GM12891 (cell line): Measurements from ENCODE around the gene C2orf72.
A peak's percentile ranks its signal among the peaks of the same experiment; 100 is the strongest.

ENCODE experiments used
- DNase-seq: peaks from one replicate; pipeline ENCODE4 v3.0.0; 2011; ENCODE audit warnings: low spot score; ENCODE audit not compliant: insufficient read length
- FAIRE-seq: peaks from 2 replicates; lab custom pipeline; 2011; peaks lifted over from hg19 to GRCh38; lab: Jason Lieb, UNC
- PAX5 ChIP-seq: IDR thresholded peaks from 2 replicates; pipeline ENCODE4 v1.6.1; 2011; ENCODE audit warnings: low read length, moderate library complexity, mild to moderate bottlenecking; ENCODE audit not compliant: insufficient read depth, severe bottlenecking
- POLR2A ChIP-seq: IDR thresholded peaks from 2 replicates; pipeline ENCODE4 v1.6.1; 2011; ENCODE audit warnings: low read depth, low read length, control low read depth
- POLR2AphosphoS5 ChIP-seq: IDR thresholded peaks from 2 replicates; pipeline ENCODE4 v1.6.1; 2011; ENCODE audit warnings: low read depth, low read length, control low read depth
- POU2F2 ChIP-seq: IDR thresholded peaks from 2 replicates; pipeline ENCODE4 v1.6.1; 2011; ENCODE audit warnings: low read depth, mild to moderate bottlenecking, control low read depth, low read length, moderate library complexity
- SPI1 ChIP-seq: IDR thresholded peaks from 2 replicates; pipeline ENCODE4 v1.6.1; 2011; ENCODE audit warnings: low read depth, low read length, control low read depth
- TAF1 ChIP-seq: IDR thresholded peaks from 2 replicates; pipeline ENCODE4 v1.6.1; 2011; ENCODE audit warnings: low read depth, low read length, control low read depth

C2orf72 gene

DNA sequence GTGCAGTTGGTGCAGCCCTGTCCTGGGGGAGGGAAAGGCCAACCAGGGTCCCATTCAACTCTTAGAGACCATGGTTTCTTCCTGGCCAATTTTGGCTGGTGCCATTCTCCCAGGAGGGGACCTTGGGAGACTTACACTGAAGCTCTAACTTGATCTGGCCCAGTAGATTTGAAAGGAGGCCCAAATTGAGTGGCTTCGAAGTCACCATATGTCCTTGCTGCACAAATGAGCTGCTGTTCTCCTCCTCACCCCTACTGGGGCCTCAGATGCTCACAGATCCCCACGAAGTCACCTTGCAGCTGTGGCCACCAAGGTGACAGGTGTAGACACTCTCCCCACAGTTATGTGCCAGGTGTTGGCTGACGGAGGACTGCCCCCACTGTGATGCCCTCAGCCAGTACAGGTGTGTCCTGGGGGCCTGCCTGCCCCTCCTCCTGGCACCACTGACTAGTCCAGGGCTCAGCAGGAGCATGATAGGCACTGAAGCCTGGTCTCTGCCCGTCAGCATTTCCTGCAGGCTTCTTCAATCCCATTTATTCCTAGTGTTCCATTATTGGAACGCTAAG lies 4.7 kb upstream of the C2orf72 start:
- FAIRE-seq = no peak
- DNase-seq = no peak
- TF ChIP-seq POLR2AphosphoS5 (no peak), POLR2A (no peak), SPI1 (no peak), POU2F2 (no peak), PAX5 (no peak), TAF1 (no peak)

DNA sequence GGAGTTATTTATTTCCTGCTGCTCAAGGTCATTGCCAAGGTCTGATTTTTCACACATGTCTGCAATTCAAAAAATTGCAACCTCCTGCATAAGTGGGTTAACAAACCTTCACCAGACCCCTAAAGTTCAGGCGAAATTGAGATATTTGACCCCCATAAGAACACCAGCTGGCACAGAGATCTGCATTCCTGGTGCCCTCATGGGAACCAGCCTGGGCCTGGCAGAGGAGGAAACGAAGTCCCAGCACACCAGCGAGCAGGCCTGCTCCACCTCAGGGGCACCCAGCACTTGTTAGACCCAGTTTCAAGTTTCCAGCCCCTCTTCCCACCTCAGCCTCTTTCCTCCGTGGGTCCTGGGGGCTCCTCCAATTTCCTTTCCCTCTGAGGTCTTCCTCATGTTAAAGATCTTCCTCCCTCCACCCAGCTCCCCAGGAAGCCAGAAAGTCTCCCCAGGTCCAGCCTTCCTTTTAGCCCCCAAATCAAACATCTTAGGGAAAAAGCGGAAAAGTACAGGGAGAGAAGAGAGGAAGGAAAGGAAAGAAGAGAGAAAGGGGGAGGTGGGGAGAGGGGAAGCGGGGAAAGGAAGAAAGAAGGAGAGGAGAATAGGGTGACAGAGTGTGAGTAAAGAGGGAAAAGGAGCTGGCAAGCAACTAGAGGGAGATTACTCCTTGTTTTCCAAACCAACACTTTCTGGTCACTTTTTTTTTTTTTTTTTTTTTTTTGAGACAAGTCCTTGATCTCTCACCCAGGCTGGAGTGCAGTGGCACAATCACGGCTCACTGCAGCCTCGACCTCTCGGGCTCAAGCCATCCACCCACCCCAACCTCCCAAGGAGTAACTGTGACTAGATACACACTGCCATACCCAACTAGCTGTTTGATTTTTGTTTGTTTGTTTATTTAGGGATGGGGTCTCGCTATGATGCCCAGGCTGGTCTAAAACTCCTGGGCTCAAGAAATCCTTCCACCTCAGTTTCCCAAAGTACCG lies 3.9 kb upstream of the C2orf72 start:
- DNase-seq (no peak), FAIRE-seq (no peak)
- no peak for TF ChIP-seq PAX5
- TF ChIP-seq POU2F2 = no peak
- TF ChIP-seq SPI1 = no peak
- no peak for TF ChIP-seq POLR2AphosphoS5
- TF ChIP-seq POLR2A = no peak
- TF ChIP-seq TAF1 = no peak

DNA sequence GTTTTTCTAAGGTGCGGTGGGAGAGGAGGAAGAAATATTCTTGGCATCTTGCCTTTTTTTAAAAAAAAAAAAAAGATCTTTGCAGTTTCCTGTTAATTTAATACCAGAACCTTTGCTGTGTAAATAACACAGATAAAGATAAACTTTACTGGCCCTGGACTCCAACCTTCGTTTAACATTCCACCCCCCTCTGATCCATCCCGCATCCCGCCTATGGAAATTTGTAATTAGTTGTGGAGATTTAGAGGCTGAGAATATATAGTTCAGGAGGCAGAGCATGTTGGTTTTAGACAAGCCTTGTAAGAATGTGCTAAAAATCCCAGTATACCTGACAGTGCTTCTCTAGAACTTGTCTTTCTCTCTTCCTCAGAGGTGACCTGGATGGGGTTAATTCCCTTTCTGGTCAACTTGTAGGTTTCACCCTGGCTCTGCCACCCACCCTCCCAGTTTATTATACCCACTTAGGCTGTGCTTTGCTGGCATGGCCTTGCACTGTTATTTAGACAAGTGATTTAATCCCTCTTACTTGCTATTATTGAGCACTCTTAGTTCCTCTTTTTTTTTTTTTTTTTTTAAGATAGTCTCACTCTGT lies 2.9 kb upstream of the C2orf72 start:
- TF ChIP-seq POLR2A = no peak
- FAIRE-seq = no peak

DNA sequence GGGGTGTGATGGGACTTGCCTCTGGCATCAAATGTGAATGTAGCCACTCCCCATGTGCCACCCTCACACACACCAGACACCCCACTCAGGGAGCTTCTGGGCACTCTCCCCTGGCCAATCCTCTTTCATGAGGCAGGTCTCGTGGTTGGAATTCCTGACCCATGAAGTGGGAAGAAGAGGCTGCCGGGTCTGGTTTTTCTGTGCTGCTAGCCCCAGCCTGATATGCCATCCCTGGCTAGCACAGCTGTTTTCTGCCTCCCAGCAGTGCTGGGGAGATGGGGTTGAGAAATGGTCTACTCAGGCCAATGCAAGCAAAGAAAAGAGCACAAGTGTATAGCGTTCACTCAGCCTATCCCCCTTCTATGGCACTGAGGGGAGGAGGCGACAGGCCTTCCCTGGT lies 1.2 kb upstream of the C2orf72 start:
- FAIRE-seq (no peak), DNase-seq (no peak)
- TF ChIP-seq POLR2A (no peak), POLR2AphosphoS5 (no peak), PAX5 (no peak), TAF1 (no peak), SPI1 (no peak), POU2F2 (no peak)

More for the DNA sequence above, 2.9 kb upstream of the C2orf72 start:
- DNase-seq = no peak

DNA sequence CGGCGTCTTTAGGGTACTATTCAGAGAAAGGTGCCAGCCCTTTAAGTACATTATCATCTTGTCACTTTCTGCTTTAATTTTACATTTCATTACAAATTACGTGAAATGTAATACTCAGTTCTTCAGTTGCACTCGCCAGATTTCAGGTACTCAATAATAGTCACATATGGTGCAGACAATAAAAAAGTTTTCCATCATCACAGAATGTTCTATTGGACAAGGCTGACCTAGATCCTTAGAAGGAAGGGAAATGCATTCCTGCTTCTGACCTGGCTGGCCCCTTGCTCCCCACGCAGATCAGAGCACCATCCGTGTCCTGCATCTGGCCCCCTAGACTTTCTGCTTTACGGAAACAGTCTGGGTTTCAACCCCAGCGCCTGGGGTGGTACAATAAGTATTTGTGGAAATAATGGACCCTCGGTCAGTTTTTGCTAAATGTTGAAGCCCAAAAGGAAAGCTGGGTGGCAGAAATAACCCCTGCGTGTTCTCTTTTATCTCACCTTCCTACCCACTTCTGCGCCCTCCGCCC lies 681 bp upstream of the C2orf72 start:
- TF ChIP-seq PAX5 = no peak
- no peak for TF ChIP-seq POLR2A
- TF ChIP-seq POLR2AphosphoS5 = no peak
- TF ChIP-seq SPI1 = no peak
- no peak for TF ChIP-seq TAF1
- no peak for TF ChIP-seq POU2F2
- DNase-seq = no peak
- FAIRE-seq = peak; percentile 41

DNA sequence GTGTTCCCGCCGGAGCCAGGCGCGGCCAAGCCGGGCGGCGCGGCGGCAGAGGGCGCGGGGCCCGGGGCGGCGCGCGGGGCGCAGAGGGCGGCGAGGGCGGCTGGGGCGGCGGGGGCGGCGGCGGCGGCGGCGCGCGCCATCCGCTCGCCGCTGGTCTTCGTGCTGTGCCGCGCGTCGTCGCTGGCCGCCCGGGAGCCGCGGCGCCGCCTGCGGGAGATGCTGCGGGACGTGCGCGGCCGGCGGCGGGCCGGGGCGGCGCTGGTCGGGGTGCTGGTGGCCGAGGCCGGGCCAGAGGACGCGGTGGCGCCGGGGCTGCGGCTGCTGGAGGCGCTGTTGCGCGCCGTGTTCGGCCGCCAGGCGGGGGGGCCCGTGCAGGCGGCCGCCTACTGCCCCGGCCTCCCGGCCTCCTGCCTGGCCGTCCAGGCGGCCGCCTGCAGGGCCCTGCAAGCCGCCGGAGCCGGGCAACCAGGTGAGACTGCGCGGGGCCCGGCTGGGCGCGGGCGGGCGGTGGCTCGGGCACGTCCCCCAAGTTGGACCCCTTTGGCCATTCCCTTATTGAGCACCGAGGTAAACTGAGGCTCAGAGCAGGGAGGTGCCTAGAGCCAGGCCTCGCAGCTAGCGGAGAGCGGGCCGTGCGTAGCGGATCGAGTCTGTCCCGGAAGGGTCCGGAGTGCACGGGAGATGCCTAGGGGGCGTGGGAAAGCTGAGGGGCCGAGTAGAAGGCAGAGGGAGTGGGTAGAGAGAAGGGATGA lies 584 bp downstream of the C2orf72 start:
- DNase-seq (peak; percentile 41), FAIRE-seq (peak; percentile 40)
- TF ChIP-seq POLR2AphosphoS5 = no peak
- no peak for TF ChIP-seq SPI1
- no peak for TF ChIP-seq PAX5
- no peak for TF ChIP-seq POLR2A
- no peak for TF ChIP-seq POU2F2
- TF ChIP-seq TAF1 = no peak

DNA sequence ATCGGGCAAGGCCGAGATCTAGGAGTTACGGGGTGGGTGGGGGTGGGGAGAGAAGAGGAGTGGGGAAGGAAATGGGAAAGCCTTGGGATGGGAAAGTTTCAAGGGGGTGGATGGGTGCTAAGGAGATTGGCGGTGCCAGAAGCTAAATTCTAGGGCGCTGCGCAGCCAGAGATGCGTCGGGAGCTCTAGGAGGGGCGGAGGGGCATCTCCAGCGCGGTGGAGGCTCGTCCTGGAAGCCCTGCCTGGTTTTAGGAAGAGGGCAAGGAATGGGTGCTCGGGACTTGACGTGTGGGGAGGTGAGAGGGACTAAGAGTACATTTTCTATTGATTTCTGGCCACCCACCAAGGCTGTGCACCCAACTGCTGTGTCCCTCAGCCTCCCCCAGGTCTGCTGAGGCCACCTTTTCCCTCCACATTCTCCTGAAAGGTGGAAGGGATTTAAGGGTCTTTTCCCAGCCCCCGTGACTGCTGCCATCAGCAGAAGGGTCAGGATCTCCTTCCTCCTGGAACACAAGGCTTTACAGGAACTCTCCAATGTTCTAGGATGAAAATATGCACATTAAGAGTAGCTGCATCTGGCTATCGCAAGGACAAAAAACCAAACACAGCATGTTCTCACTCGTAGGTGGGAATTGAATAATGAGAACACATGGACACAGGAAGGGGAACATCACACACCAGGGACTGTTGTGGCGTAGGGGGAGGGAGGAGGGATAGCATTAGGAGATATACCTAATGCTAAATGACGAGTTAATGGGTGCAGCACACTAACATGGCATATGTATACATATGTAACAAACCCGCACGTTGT lies 1.4 kb downstream of the C2orf72 start:
- TF ChIP-seq PAX5 (no peak), POLR2A (no peak), SPI1 (no peak), TAF1 (no peak), POLR2AphosphoS5 (no peak)
- FAIRE-seq (no peak), DNase-seq (no peak)

DNA sequence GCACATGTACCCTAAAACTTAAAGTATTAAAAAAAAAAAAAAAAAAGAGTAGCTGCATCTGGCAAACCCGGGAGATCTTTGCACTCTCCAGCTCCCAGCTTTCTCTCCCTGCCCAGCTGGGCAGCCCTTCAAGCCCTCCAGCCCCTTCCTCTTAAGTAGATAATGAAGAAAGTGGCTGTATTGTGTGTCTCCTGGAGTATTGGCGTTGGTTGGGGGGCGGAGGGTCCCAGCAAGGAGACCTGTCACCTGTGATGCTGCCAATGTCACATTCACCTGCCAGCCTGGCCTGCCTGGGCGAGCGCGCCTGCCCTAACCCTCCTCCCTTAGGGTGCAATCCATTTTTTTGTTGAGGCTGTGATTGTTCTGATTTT lies 2.0 kb downstream of the C2orf72 start:
- DNase-seq (no peak), FAIRE-seq (no peak)
- TF ChIP-seq POLR2AphosphoS5 (no peak), POLR2A (no peak), SPI1 (no peak), PAX5 (no peak)
